22Rv1 (cell line): Measurements from ENCODE around the gene PKNOX2.

Experiments used
- H3K27ac ChIP-seq: fragments of 450-650 bp; 2 replicates; pipeline ENCODE4 v1.5.1; 2017
- ZFX ChIP-seq: fragments of 450-650 bp; IDR thresholded peaks from 2 replicates; pipeline ENCODE4 v1.6.1; 2017; ENCODE audit warnings: antibody characterized with exemption, borderline replicate concordance
- TF ChIP-seq, protein P1 (sequence below): fragments of 450-650 bp; IDR thresholded peaks from 2 replicates; pipeline ENCODE4 v1.5.1; 2017; ENCODE audit warnings: mild to moderate bottlenecking

PKNOX2 gene

DNA sequence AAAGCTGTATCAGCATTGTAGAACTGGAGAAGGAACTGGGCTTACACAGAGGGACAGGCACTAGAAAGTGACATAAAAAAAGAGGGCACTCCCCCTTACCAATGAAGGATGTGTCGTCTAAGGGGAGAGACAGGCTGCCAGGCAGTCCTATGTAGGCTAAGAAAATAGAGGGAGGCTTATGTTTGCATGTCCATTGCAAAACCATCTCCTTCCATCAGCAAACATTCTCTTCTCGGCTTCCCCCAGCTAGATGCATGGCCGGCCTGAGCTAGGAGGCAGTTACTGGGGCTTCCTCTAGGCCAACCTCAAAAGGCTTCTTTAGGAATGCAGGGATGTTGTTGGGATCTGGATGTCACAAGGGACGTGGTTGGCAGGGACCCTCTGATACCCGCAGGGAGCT lies 139.1 kb downstream of the PKNOX2 start:
- no peak overlapping the region for H3K27ac ChIP-seq
- TF ChIP-seq ZFX: no peak
- TF ChIP-seq, protein P1, sequence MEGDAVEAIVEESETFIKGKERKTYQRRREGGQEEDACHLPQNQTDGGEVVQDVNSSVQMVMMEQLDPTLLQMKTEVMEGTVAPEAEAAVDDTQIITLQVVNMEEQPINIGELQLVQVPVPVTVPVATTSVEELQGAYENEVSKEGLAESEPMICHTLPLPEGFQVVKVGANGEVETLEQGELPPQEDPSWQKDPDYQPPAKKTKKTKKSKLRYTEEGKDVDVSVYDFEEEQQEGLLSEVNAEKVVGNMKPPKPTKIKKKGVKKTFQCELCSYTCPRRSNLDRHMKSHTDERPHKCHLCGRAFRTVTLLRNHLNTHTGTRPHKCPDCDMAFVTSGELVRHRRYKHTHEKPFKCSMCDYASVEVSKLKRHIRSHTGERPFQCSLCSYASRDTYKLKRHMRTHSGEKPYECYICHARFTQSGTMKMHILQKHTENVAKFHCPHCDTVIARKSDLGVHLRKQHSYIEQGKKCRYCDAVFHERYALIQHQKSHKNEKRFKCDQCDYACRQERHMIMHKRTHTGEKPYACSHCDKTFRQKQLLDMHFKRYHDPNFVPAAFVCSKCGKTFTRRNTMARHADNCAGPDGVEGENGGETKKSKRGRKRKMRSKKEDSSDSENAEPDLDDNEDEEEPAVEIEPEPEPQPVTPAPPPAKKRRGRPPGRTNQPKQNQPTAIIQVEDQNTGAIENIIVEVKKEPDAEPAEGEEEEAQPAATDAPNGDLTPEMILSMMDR: no peak

DNA sequence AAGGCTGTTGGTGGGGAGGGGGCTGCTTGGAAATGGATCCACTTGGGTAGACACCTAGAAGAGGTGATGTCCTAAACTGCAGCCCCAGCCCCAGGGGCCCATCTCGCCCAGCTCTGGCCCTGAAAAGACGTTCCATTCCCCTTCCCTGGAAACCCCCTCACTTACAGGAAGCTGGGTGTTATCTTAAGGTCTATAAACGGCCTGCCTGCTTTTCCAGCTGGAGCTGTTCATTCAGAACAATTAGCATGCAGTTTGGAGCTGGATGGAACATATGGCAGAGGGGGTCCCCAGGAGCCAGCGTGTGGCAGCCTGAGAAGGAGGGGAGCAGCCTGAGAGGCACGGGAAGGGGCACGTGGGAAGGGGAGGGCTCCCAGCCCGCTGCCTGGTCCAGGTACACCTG lies 139.6 kb downstream of the PKNOX2 start:
- H3K27ac ChIP-seq: no peak overlapping the region
- TF ChIP-seq ZFX: no peak
- TF ChIP-seq, protein P1: no peak

DNA sequence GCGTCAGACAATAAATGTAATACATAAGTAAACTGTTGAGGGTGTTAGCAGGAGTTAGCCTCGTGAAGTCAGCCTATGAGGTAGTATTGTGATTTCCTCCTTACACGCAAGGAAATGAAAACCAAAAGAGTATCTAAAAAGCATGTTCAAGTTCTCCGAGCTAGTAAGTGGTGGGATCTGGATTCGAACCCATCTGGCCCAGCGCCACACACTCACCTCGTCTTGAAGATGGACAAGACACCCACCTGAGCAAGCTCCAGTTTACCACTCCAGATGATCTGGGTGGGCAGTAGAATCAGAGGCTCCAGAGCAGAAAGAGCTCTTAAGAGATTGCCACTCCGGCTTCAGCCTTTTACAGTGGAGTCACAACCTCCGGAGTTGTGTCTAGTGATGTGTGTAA lies 140.3 kb downstream of the PKNOX2 start:
- TF ChIP-seq, protein P1: no peak
- no peak for TF ChIP-seq ZFX
- no peak overlapping the region for H3K27ac ChIP-seq

DNA sequence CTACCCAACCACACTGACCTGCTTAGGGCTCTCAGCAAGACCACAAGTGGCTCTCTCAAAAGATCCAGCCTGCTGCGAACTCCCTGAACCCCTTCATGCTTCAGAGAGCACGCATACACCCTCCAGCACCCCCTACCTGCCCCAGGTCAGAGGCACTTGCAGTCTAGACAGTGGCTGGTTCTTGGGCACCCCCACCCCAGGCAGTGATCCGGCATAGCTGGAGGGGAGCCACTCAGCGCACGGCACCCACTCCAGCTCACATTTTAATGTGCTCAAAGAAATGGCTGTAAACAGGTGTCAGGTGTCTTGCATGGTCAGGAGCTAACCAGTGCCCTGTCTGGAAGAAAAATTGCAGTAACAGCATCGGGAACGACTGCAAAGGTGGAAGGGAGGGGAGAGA lies 140.8 kb downstream of the PKNOX2 start:
- no peak overlapping the region for H3K27ac ChIP-seq
- TF ChIP-seq, protein P1: no peak
- TF ChIP-seq ZFX: no peak

DNA sequence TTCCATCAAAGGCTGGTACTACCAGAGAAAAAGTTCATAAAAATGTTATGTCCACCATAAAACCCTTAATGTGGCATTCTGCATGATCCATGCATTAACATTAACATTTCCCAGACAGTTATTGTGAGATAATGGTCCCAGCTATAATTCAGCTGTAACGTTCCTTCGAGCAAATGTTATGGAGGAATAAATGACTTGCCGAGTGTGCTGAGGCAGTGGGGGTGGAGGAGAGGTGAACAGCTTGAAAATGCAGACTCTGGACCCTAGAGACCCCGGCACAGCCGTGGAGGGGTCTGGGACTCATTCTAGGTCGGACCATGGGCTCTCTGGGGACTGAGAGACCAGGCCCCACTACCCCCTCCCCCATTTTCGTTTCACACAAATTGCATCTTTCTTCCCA lies 141.9 kb downstream of the PKNOX2 start:
- no peak overlapping the region for H3K27ac ChIP-seq
- no peak for TF ChIP-seq ZFX
- TF ChIP-seq, protein P1: no peak

DNA sequence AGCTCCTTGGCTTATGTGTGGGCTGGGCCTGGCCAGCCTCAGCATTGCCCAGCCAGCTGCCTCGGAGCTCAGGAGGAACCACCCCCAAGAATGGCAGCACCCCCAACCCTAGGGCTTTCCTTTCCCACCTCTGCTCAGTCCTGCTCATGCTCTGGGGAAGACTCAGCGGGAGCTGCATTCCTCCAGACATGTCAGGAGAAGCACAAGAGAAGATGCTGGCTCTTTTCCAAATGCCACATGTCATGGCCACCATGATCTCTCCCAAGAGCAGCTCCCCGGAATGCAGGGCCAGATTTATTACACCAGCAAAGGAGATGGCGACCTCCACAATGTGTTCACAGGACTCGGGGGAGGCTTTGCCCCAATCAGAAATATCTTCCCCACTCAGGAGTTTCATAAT lies 143.7 kb downstream of the PKNOX2 start:
- no peak for TF ChIP-seq ZFX
- TF ChIP-seq, protein P1: no peak
- H3K27ac ChIP-seq: no peak overlapping the region

DNA sequence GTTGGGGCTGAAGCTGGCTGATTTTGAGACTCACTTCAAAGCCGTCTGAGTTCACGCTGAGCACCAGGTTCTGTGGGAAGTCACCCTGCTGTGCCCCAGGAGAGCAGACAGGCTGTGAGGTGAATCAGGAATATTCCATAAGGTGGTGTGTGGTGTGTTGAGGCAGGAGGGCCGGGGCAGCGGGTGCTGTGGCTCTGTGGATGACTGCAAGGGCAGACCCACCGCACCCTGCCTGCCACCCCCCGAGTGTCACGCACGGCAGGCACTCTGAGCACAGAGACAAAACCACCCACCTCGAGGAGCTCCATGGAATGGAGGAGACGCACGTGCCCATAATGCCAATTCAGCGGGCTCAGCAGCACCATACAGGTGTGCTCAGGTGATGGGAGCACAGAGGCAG lies 147.8 kb downstream of the PKNOX2 start:
- no peak overlapping the region for H3K27ac ChIP-seq
- TF ChIP-seq, protein P1: no peak
- no peak for TF ChIP-seq ZFX
